ENCODE data around the gene LTB4R.
"Not testable (repeated sequence)": the region's sequence is repeated elsewhere in the genome, so short reads cannot be mapped to it uniquely, and the experiment has no call there.

LTB4R gene

DNA sequence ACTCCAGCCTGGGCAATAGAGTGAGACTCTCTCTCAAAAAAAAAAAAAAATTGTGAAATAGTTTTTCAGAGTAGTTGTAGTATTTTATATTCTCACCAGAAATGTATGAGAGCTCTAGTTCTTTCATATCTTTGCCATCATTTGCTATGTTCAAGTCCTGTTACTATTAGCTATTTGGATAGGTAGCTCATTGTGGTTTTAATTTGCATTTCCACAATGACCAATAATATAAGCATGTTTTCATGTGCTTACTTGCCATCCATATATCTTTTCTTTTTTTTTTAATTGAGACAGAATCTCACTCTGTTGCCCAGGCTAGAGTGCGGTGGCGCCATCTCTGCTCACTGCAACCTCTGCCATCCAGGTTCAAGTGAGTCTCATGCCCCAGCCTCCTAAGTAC lies 36.9 kb downstream of the LTB4R start:
- no peak for DNase-seq

DNA sequence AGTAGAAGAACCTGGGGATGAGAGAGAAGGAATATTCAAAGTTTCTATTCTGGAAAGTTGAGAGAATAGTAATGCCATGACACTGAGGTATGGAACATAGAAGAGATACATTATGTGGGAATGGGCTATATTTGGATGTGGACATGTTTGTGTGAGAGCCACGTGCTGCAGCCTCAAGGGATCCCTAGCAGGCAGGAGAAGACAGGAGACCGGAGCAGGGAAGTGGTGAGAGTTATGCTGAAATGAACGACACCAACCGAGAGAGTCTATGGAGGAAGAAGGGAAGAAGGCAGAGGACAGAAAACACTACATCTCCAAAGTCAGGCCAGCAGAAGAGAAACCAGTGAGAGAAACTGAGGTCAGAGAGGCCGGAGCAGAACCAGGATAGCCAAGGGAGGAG lies 38.4 kb downstream of the LTB4R start:
- no peak for DNase-seq

DNA sequence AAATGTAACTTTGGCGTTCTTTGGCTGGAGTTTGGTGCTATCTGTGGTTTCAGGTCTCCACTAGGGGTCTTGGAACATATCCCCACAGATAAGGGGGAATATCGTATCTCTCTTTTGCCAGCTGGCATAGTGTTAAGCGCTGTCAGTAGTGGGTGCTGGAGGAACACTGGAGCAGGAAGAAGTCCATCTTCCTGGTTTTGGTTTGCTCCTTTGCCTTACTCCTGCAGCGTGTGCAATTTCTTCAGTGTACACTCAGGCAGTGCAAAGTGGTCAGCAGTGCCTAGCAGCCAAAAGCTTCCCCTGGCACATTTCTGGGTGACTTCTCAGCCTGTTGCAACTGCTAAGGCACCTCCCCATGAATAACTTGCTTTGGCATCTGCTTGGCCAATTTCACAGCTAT lies 40.2 kb downstream of the LTB4R start:
- no peak for DNase-seq

DNA sequence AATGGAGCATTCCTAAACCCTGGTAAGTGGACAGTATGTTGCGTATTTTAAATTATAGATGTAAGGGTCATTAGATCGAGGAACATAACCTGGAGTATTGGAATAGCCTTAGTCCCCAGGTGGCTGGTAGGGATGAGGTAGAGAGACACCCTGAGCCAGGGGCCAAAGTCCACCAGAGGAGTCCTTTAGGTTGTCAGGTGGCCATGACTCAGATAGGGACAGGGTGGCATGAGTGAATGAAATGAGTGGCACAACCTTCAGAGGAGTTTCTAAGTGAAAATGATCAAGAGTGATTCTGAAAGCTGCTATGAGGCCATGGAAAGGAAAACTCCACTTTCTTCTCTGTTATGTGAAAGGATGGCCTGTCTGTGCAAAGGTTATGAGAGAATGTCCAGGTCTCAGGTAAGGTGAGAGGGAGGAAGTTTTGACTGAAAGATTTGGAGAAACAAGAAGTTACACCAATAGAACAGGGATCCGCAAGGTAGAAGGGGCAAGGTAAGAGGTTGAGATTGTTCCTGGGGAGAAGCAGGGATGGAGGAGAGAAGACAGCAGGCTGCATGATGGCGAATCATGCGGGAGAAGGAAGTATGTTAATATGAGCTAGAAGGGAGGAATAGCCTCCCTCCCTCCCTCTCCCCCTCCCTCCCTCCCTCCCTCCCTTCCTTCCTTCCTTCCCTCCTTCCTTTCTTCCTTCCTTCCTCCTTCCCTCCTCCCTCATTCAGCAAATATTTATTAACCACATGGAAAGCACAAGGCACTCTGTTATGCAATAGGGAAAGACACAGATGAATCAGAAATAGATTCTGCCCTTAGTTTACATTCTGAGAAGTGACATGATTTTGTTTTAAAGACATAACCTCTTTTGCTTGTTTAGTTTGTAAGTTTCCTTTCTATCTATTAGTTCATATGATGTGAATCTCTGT lies 42.5 kb downstream of the LTB4R start:
- no peak for DNase-seq

DNA sequence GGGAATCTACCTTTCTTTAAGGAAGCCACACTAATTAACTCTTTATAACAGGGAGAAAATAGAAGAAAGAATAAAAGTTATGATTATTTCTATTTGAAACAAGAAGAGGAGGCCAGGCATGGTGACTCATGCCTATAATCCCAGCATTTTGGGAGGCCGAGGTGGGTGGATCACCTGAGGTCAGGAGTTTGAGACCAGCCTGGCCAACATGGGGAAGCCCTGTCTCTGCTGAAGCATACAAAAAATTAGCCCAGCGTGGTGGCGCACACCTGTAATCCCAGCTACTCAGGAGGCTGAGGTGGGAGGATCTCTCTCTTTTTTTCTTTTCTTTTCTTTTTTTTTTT lies 43.2 kb downstream of the LTB4R start:
- not testable (repeated sequence) for DNase-seq

DNA sequence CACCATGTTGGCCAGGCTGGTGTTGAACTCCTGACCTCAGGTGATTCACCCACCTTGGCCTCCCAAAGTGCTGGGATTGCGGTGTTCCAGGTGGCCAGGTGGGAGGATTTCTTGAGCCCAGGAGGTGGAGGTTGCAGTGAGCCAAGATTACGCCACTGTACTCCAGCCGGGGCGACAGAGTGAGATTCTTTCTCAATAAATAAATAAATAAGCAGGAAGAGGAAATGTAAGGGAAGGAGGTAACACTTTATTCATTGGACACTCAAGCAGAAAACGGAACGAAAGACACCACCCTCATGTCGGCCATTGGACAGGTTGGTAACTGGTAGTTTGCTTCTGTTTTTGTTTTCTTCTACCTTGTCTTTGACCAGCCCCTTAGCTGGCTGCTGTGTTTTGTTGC lies 43.7 kb downstream of the LTB4R start:
- no peak for DNase-seq

DNA sequence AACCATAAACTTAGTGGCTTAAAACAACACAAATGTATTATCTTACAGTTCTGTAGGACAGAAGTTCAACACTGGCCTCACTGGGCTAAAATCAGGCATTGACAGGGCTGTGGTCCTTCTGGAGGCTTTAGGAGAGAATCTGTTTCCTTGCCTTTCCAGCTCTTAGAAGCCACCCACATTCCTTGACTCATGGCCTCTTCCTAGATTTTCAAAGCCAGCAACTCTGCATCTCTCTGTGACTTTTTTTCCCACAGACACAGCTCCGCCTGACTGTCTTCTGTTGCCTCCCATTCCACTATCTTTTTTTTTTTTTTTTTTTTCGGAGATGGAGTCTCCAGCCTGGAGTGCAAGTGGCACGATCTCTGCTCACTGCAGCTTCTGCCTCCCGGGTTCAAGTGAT lies 44.9 kb downstream of the LTB4R start:
- DNase-seq: no peak

DNA sequence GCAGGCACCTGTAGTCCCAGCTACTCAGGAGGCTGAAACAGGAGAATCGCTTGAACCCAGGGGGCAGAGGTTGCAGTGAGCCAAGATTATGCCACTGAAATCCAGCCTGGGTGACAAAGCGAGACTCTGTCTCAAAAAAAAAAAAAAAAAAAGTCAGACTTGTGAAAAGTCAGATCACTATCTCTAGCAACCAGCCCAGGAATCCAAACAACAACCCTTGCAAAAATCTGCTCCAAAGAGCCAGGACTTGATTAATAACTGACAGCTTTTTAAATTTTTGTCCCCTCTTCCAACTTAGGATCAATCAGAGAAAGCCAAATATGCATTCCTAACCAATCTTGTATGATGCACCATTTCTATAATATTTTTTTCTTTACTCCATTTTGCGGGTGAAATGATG lies 49.0 kb downstream of the LTB4R start:
- DNase-seq: no peak

DNA sequence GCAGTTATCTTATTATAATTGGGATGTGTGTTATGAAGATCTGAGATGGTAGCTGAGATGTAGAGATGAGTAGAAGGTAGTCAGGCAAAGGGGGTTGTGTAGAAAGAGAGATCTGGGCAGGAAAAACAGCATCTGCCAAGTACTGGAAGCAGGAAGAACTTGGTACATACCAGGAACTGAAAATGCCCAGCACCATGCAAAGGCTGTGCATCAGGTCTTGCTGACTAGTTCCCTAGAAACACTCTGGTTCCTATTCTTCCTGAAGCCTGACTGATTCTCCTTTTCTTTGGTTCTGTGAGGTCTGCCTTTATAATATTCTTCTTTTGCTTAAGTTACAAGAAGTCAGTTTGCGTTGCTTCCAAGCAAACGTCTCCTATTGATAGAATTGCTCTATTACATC lies 50.0 kb downstream of the LTB4R start:
- no peak for DNase-seq

DNA sequence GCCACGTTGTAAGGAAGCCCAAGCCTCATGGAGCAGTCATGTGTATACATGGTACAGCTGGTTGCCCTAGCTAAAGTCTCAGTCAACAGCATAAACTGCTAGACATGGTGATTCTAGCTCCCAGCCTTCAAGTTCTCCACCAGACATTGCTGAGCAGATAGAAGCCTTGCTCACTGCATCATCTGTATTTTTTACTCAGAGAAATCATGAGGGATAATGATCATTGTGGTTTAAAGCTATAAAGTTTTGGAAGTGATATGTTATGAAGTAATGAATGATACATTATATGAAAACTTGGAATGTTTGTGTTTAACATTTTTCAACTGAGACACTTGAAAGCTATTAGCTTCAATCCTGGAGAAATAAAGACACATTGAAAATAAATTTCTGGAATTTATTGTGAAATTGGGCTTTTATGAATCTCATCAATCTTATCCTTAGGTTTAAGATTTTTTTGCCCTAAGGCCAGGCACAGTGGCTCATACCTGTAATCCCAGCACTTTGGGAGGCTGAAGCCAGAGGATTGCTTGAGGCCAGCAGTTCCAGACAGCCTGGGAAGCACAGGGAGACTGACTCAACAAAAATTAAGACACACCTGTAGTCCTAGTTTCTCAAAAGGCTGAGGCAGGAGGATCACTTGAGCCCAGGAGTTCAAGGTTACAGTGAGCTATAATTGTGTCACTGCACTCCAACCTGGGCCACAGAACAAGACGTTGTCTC lies 51.1 kb downstream of the LTB4R start:
- DNase-seq: no peak

DNA sequence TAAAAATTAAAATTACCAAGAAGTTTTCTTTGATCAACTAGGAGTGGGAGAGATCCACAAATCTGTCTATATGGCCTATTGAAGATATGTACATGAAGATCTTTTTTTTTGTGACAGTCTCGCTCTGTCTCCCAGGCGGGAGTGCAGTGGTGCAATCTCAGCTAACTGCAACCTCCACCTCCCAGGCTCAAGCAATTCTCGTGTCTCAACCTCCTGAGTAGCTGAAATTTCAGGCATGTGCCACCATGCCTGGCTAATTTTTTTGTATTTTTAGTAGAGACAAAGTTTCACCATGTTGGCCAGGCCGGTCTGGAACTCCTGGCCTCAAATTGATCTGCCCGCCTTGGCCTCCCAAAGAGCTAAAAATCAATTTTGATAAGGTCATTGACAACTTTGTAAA lies 52.1 kb downstream of the LTB4R start:
- DNase-seq: no peak

DNA sequence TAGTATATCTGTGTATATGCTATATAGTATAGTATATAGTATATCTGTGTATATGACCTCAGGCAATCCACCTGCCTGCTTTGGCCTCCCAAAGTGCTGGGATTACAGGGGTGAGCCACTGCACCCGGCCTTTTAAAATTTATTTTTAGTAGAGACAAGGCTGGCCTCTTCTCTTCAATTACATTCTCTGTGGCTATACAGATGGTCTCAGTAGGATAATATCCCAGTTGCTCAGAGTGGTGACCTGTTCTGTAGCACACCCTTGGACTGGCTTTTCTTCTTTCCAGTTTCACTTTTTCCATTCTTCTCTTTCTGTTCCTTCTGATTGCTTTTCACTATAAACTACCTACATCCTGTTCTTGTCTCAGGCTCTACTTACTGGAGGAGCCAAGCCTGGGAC lies 53.5 kb downstream of the LTB4R start:
- no peak for DNase-seq

DNA sequence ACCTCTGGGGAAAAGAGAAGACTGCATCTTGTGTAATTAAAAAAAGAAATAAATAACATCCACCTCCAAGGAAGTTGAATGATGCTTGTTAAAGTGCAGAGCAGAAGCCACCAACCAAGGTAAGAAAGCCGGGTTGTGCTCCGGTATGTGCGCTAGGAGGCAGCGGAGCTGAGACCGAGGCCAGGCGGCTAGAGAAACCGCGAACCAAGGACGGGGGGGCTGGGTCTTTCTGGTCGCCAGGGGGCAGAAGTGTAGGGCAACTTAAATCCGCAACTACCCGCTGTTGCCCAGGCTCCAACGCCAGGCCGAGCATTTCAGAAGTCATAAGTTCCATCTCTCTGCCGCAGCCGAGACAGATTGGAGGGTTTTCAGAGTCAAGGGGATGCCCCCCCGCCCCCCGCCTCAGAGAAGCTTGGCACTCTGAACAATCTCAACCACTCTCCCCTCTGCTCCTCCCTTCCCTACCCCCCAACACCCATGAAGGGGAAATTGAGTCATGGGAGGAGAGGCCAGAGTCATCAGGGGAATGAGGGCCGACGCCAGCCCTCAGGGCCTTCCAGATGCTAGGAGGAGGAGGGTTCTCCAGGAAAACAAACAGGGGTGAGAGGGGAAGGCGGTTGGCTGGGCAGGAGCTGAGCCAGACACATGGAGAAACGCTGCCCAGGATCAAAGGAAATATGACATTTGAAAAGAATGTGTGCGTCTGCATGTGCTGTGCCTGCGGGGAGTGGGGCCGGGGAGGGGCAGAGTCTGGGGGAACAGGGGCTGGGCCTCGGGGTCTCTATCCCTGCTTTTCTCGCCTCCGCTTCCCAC lies 54.5 kb downstream of the LTB4R start:
- DNase-seq: peak; percentile 69

DNA sequence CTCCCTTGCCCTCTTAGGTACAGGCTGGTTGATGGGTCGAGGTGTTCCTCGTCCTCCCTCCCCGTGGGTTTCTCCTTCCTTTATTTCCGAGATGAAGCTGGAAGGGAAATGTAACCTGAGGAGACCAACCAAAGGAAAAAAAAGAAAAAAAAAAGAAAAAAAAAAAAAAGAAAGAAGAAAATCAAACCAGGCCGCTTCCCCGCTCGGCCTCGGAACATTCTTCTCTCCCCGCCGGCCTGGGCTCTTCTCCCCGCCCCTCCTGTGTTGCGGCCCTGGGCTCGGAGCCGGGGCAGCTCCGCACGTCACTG lies 55.1 kb downstream of the LTB4R start:
- DNase-seq: no peak

DNA sequence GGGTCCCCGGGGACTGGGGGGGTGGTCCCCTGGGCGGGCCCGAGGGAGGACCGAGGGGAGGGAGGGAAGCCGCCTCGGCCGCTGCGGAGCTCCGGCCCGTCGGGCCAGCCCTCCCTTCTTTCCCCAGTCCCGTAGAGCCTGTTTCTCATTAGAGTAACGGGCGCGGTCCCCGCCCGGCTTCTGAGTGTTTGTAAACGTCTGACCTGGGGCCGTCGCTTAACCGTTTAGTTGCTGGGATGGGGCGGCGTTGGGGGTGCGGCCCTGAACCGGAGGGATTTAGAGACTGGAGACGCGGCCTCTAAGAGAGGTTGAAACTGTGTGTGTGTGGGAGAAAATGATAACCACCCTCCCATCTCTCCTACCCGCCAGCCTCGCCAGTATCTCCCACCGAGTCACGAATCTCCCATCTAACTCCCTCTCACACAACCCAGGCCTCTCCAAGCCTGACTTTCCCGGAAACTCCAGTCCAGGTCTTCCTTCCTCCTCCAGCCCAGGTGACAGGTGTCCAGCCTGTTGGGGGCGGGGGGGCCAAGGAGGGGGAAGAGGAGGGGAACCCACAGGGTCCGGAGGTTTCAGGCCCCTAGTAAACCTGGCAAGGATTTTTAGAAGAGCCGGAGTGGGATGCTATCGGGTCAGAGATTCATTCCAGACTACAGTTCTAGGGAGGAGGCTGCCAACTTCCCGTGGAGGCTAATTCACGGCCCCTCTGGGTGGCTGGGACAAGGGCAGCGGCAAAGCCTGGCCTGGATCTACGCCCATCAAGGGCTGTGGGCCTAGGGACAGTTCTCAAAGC lies 55.6 kb downstream of the LTB4R start:
- peak; percentile 19 for DNase-seq
